ENCODE data around the gene LRRC9.
"Not testable (repeated sequence)": the region's sequence is repeated elsewhere in the genome, so short reads cannot be mapped to it uniquely, and the experiment has no call there.

Gene LRRC9

GRCh38 chr14:60093080-60093479, 173.1 kb downstream of the LRRC9 start:
- Histone ChIP-seq H3K4me2 (peak overlapping the region; percentile 79 to 93 (median 87)), H3K27me3 (no peaks in the 10 kb centered on the region), H3K27ac (peak overlapping the region; percentile 91 to 98 (median 95)), H3K36me3 (peaks cover 13 to 32% (median 25%) of the 10 kb centered on the region in 11 experiments), H3K4me1 (peaks cover 15 to 34% (median 29%) of the 10 kb centered on the region in 10 experiments), H3K9me3 (replicated peaks in 1 of 11) (peaks cover 0 to 16% (median 8%) of the 10 kb centered on the region in 11 experiments; a peak in 14 of 22 replicates), H3K9ac (peak overlapping the region; percentile 89 to 96 (median 94)), H4K20me1 (peaks cover 0 to 39% (median 7%) of the 10 kb centered on the region in 11 experiments; a peak in 9 of 22 replicates), H3K4me3 (peak overlapping the region; percentile 71 to 87 (median 78))
- 0 out of 22 replicates have a peak, but pooled peaks of 1 of the 11 experiments have one; percentile 19 for TF ChIP-seq Cebpa-rat (IDR thresholded peaks at IDR 0.05)

- Histone ChIP-seq H3K36me3 (peaks cover 18 to 37% (median 30%) of the 10 kb centered on the region in 11 experiments), H3K27ac (peak overlapping the region; percentile 91 to 98 (median 95); a peak in 21 of 22 replicates), H3K9ac (peak overlapping the region; percentile 89 to 96 (median 94); a peak in 18 of 22 replicates), H3K4me1 (peaks cover 15 to 34% (median 29%) of the 10 kb centered on the region in 10 experiments), H4K20me1 (peaks cover 0 to 40% (median 7%) of the 10 kb centered on the region in 11 experiments; a peak in 9 of 22 replicates), H3K9me3 (replicated peaks in 1 of 11) (peaks cover 0 to 22% (median 12%) of the 10 kb centered on the region in 11 experiments; a peak in 14 of 22 replicates), H3K4me2 (peak overlapping the region; percentile 79 to 93 (median 87); a peak in 21 of 22 replicates), H3K27me3 (no peaks in the 10 kb centered on the region), H3K4me3 (peak overlapping the region; percentile 71 to 87 (median 78))
- TF ChIP-seq Cebpa-rat (IDR thresholded peaks at IDR 0.05), result no peak
Observed at GRCh38 chr14:60093606-60094005, 173.7 kb downstream of the LRRC9 start.

- Histone ChIP-seq H3K9me3 (replicated peaks in 1 of 11) (peaks cover 0 to 22% (median 12%) of the 10 kb centered on the region in 11 experiments; a peak in 14 of 22 replicates), H3K4me1 (peaks cover 15 to 34% (median 29%) of the 10 kb centered on the region in 10 experiments), H3K9ac (peak overlapping the region in 4 of 11 experiments; percentile 26 to 94 (median 64); a peak in 4 of 22 replicates), H3K27me3 (no peaks in the 10 kb centered on the region), H4K20me1 (peaks cover 0 to 40% (median 7%) of the 10 kb centered on the region in 11 experiments; a peak in 9 of 22 replicates), H3K4me2 (peak overlapping the region; percentile 79 to 93 (median 87)), H3K4me3 (peak overlapping the region; percentile 71 to 87 (median 78); a peak in 17 of 20 replicates), H3K27ac (peak overlapping the region in 10 of 11 experiments; percentile 91 to 98 (median 95); a peak in 19 of 22 replicates), H3K36me3 (peaks cover 18 to 45% (median 33%) of the 10 kb centered on the region in 11 experiments)
- TF ChIP-seq Cebpa-rat (IDR thresholded peaks at IDR 0.05), result no peak
Observed at GRCh38 chr14:60094306-60094897, 174.5 kb downstream of the LRRC9 start.

GRCh38 chr14:60095231-60095630, 175.3 kb downstream of the LRRC9 start:
- peaks cover 0 to 26% (median 13%) of the 10 kb centered on the region in 11 experiments; a peak in 15 of 22 replicates for H3K9me3 ChIP-seq (replicated peaks in 1 of 11)
- peak overlapping the region in 1 of 11 experiments; percentile 18; a peak in 2 of 22 replicates for H3K27ac ChIP-seq
- H4K20me1 ChIP-seq, result peaks cover 0 to 48% (median 7%) of the 10 kb centered on the region in 11 experiments; a peak in 9 of 22 replicates
- TF ChIP-seq Cebpa-rat (IDR thresholded peaks at IDR 0.05), result no peak
- H3K4me1 ChIP-seq, result peaks cover 15 to 34% (median 29%) of the 10 kb centered on the region in 10 experiments
- H3K27me3 ChIP-seq, result no peaks in the 10 kb centered on the region
- no peak overlapping the region for H3K9ac ChIP-seq
- H3K4me2 ChIP-seq, result peak overlapping the region; percentile 48 to 93 (median 87); a peak in 21 of 22 replicates
- no peak overlapping the region for H3K4me3 ChIP-seq
- H3K36me3 ChIP-seq, result peaks cover 18 to 54% (median 40%) of the 10 kb centered on the region in 11 experiments

GRCh38 chr14:60095781-60096450, 176.0 kb downstream of the LRRC9 start:
- H3K36me3 ChIP-seq, result peaks cover 18 to 60% (median 45%) of the 10 kb centered on the region in 11 experiments
- H3K4me1 ChIP-seq, result peaks cover 15 to 30% (median 26%) of the 10 kb centered on the region in 10 experiments
- H3K9ac ChIP-seq, result no peak overlapping the region
- no peak for TF ChIP-seq Cebpa-rat (IDR thresholded peaks at IDR 0.05)
- peak overlapping the region in 10 of 11 experiments; percentile 52 to 93 (median 87); a peak in 17 of 22 replicates for H3K4me2 ChIP-seq
- no peaks in the 10 kb centered on the region for H3K27me3 ChIP-seq
- H3K27ac ChIP-seq, result no peak overlapping the region
- peaks cover 0 to 55% (median 7%) of the 10 kb centered on the region in 11 experiments; a peak in 9 of 22 replicates for H4K20me1 ChIP-seq
- no peak overlapping the region for H3K4me3 ChIP-seq
- H3K9me3 ChIP-seq (replicated peaks in 1 of 11), result peaks cover 0 to 26% (median 15%) of the 10 kb centered on the region in 11 experiments; a peak in 15 of 22 replicates

GRCh38 chr14:60097974-60098373, 178.0 kb downstream of the LRRC9 start:
- Histone ChIP-seq H3K27ac (no peak overlapping the region), H3K36me3 (peaks cover 18 to 81% (median 61%) of the 10 kb centered on the region in 11 experiments), H3K4me1 (peaks cover 15 to 40% (median 24%) of the 10 kb centered on the region in 10 experiments), H3K9ac (no peak overlapping the region), H3K27me3 (no peaks in the 10 kb centered on the region), H3K4me3 (no peak overlapping the region), H3K4me2 (no peak overlapping the region), H4K20me1 (peaks cover 0 to 62% (median 14%) of the 10 kb centered on the region in 11 experiments; a peak in 10 of 22 replicates), H3K9me3 (replicated peaks in 1 of 11) (peaks cover 0 to 35% (median 23%) of the 10 kb centered on the region in 11 experiments; a peak in 17 of 22 replicates)
- TF ChIP-seq Cebpa-rat (IDR thresholded peaks at IDR 0.05), result no peak

- H3K36me3 ChIP-seq, result peaks cover 18 to 100% (median 77%) of the 10 kb centered on the region in 11 experiments
- peaks cover 0 to 54% (median 42%) of the 10 kb centered on the region in 11 experiments; a peak in 18 of 22 replicates for H3K9me3 ChIP-seq (replicated peaks in 1 of 11)
- H3K27me3 ChIP-seq, H3K4me3 ChIP-seq, H3K4me2 ChIP-seq, H3K27ac ChIP-seq, H3K9ac ChIP-seq: not testable (repeated sequence)
- peaks cover 8 to 23% (median 11%) of the 10 kb centered on the region in 10 experiments for H3K4me1 ChIP-seq
- H4K20me1 ChIP-seq, result peaks cover 0 to 58% (median 18%) of the 10 kb centered on the region in 11 experiments; a peak in 11 of 22 replicates
Observed at GRCh38 chr14:60099855-60100254, 179.9 kb downstream of the LRRC9 start.

GRCh38 chr14:60101786-60102185, 181.8 kb downstream of the LRRC9 start:
- peaks cover 18 to 97% (median 69%) of the 10 kb centered on the region in 11 experiments for H3K36me3 ChIP-seq
- H4K20me1 ChIP-seq, result peaks cover 0 to 59% (median 19%) of the 10 kb centered on the region in 11 experiments; a peak in 12 of 22 replicates
- no peaks in the 10 kb centered on the region for H3K27me3 ChIP-seq
- H3K9me3 ChIP-seq (replicated peaks in 1 of 11), result peaks cover 0 to 55% (median 41%) of the 10 kb centered on the region in 11 experiments; a peak in 18 of 22 replicates
- H3K4me3 ChIP-seq, result no peak overlapping the region
- no peak overlapping the region for H3K9ac ChIP-seq
- H3K27ac ChIP-seq, result no peak overlapping the region
- peaks cover 0 to 25% (median 0%) of the 10 kb centered on the region in 10 experiments; a peak in 4 of 20 replicates for H3K4me1 ChIP-seq
- no peak for TF ChIP-seq Cebpa-rat (IDR thresholded peaks at IDR 0.05)
- peak overlapping the region in 1 of 11 experiments; percentile 33; a peak in 1 of 22 replicates for H3K4me2 ChIP-seq

All from BLaER1 treated with 17β-estradiol and CSF1 and Interleukin-3, amounts not matched to agents 10 nM and 100 nM (cell line).